Testis (tissue), 3 donors: ENCODE measurements around the gene BHLHE41. TPM values are rescaled to one million over a fixed set of nuclear protein-coding genes. Genes with fewer than 3 reads are reported as not detected.

Experiments
- DNase-seq: peaks from one replicate; pipeline ENCODE4 v3.0.0-alpha.2; 2019
- H3K27ac ChIP-seq, 2 donors: fragments of 200-600 bp; sonication (generic); one replicate each; pipeline ENCODE4 v1.5.1; 2019
- H3K27me3 ChIP-seq: fragments of 200-600 bp; sonication (generic); one replicate; pipeline ENCODE4 v1.5.1; 2019
- H3K36me3 ChIP-seq: fragments of 200-600 bp; sonication (generic); one replicate; pipeline ENCODE4 v1.5.1; 2017; ENCODE audit warnings: low read depth; ENCODE audit errors: missing control alignments
- H3K4me1 ChIP-seq: fragments of 200-600 bp; sonication (generic); one replicate; pipeline ENCODE4 v1.5.1; 2019
- H3K4me3 ChIP-seq, 2 donors: fragments of 200-600 bp; sonication (generic); one replicate each; pipeline ENCODE4 v1.5.1; 2017 to 2019
- H3K9me3 ChIP-seq: fragments of 200-600 bp; sonication (generic); one replicate; pipeline ENCODE4 v1.5.1; 2017
- POLR2A ChIP-seq: fragments of 450-650 bp; IDR thresholded peaks from one replicate; pipeline ENCODE4 v1.6.1; 2017; ENCODE audit warnings: antibody characterized with exemption, mild to moderate bottlenecking, moderate library complexity
- WGBS, 2 donors: methylation state at CpG; one replicate each; pipeline ENCODE4 v1.1.5; 2018; 5-methylcytosine and 5-hydroxymethylcytosine counted together
- intact Hi-C: fragments of 100-400 bp; cut with DNase I; formaldehyde crosslinking; loops from one replicate; pipeline ENCODE4 v1.15.1; 2023; ENCODE audit warnings: low total_unique reads
- polyA plus RNA-seq: library from polyadenylated mRNA; stranded (reverse); fragments of 350-450 nt; fragmentation: Illumina TruSeq; extraction: RNeasy Lipid Tissue Mini Kit (QIAGEN cat#74804); gene quantifications from one replicate; pipeline ENCODE4 v1.2.3, GENCODE V29; 2014; ENCODE audit warnings: low read depth, low replicate concordance; ENCODE audit not compliant: insufficient read depth
- total RNA-seq, 2 donors: library from RNA; depleted of rRNA; stranded (reverse); fragments of >200 nt; gene quantifications; one replicate each; pipeline ENCODE4 v1.2.3, GENCODE V29; 2016
- TF ChIP-seq, protein P1 (sequence below), 3 experiments: fragments of 450-650 bp in 2 of 3; fragments of 200-600 bp in 1 of 3; sonication (generic) in 1 of 3; IDR thresholded peaks; one replicate each; pipeline ENCODE4 v1.5.1; 2016 to 2019; ENCODE audit warnings: antibody characterized with exemption in 3 of 3, mild to moderate bottlenecking in 2 of 3, moderate library complexity in 1 of 3

Gene BHLHE41
- total and polyA plus RNA-seq, 3 donors from 2014 or later: 10.0 to 23.8 (median 13.9) TPM

DNA sequence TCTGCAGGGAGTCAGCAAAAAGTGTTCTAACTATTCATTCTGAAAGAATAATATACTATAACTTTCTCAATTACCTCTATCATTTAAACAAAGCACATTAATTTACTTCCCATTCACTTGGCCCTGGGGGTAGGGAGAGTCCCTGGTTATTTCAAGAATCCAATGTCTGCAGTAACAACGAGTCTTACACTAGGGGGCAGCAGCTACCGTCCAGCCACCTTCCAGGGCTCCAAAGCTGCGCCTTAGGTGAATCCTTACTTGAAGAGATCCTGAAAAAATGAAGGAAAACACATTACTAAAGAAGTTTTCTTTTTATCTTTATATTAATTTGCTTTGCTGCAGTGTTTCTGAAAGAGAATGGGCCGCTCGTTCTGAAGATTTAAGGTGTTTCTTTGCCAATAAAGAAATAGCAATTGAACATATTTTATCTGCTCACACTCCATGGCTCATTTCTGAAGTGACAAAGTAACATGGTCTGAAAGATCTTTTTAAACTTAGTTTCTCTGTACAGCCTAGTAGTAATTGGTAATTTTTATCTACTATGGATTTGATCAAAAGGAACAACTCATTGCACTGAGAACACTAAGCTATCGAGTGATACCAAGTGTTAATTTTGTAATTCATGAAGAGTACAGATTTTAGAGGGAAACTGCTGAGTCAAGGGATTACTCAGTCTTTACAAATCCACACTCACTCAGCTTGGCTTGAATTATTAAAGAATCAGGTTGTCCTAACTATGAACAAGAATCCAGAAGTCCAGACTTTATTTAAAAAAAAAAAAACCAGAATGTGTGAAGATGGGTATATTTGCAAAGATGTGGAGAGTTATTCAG is 27.6 kb downstream of the BHLHE41 start:
- H3K27me3 ChIP-seq: no peaks in the 10 kb centered on the region
- 14% methylated on average over 6 of the region's 6 CpGs for WGBS, 2 donors
- no peaks in the 10 kb centered on the region for H3K36me3 ChIP-seq
- H3K27ac ChIP-seq: no peak overlapping the region
- peak; percentile 77 for DNase-seq
- no peaks in the 10 kb centered on the region for H3K4me1 ChIP-seq
- H3K4me3 ChIP-seq: no peak overlapping the region
- H3K9me3 ChIP-seq: no peaks in the 10 kb centered on the region
- intact Hi-C loops: no loop called here
- TF ChIP-seq POLR2A: no peak
- TF ChIP-seq, protein P1, sequence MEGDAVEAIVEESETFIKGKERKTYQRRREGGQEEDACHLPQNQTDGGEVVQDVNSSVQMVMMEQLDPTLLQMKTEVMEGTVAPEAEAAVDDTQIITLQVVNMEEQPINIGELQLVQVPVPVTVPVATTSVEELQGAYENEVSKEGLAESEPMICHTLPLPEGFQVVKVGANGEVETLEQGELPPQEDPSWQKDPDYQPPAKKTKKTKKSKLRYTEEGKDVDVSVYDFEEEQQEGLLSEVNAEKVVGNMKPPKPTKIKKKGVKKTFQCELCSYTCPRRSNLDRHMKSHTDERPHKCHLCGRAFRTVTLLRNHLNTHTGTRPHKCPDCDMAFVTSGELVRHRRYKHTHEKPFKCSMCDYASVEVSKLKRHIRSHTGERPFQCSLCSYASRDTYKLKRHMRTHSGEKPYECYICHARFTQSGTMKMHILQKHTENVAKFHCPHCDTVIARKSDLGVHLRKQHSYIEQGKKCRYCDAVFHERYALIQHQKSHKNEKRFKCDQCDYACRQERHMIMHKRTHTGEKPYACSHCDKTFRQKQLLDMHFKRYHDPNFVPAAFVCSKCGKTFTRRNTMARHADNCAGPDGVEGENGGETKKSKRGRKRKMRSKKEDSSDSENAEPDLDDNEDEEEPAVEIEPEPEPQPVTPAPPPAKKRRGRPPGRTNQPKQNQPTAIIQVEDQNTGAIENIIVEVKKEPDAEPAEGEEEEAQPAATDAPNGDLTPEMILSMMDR (IDR thresholded peaks at IDR 0.05): peak; percentile 69 to 94 (median 82)

DNA sequence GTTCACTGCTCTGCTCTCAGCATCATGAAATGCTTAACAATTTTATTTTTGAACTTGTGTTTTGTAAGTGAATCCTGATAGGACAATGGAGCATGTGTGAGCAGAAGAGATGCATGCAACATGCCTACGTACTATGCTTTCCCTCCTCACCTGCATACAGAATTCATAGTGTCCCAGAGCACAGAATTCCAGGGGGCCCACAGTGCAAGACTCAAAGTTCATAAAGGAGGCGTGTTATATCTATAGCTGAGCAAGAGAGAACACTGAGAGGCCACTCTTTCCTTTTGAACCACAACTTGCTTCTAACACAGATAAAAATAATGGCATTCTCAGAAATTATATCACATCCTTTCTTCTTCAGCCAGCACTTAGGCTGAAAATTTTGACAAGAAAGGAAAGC is 28.8 kb downstream of the BHLHE41 start:
- intact Hi-C loops: no loop called here
- WGBS, 2 donors: 96 to 100% methylated on average over 2 of the region's 2 CpGs
- DNase-seq: no peak

GRCh38 chr12:26095186-26095585 is 29.7 kb downstream of the BHLHE41 start:
- Histone ChIP-seq H3K27ac (no peak overlapping the region), H3K36me3 (no peaks in the 10 kb centered on the region), H3K4me3 (no peak overlapping the region), H3K27me3 (no peaks in the 10 kb centered on the region), H3K4me1 (no peaks in the 10 kb centered on the region), H3K9me3 (no peaks in the 10 kb centered on the region)
- TF ChIP-seq POLR2A: no peak
- TF ChIP-seq, protein P1 (IDR thresholded peaks at IDR 0.05): no peak
- 97 to 99% methylated on average over 2 of the region's 2 CpGs for WGBS, 2 donors
- intact Hi-C loops: no loop called here
- DNase-seq: no peak

More for the DNA sequence above, 28.8 kb downstream of the BHLHE41 start:
- Histone ChIP-seq H3K36me3 (no peaks in the 10 kb centered on the region), H3K27ac (no peak overlapping the region), H3K4me1 (no peaks in the 10 kb centered on the region), H3K9me3 (no peaks in the 10 kb centered on the region), H3K4me3 (no peak overlapping the region), H3K27me3 (no peaks in the 10 kb centered on the region)
- TF ChIP-seq, protein P1 (IDR thresholded peaks at IDR 0.05): no peak
- no peak for TF ChIP-seq POLR2A

- H3K27me3 ChIP-seq: no peaks in the 10 kb centered on the region
- H3K9me3 ChIP-seq: no peaks in the 10 kb centered on the region
- intact Hi-C loops: no loop called here
- no peak overlapping the region for H3K27ac ChIP-seq
- no peak overlapping the region for H3K4me3 ChIP-seq
- no peak for DNase-seq
- no peaks in the 10 kb centered on the region for H3K4me1 ChIP-seq
- WGBS, 2 donors: 62 to 77% methylated on average over 4 of the region's 4 CpGs
- no peak for TF ChIP-seq POLR2A
- TF ChIP-seq, protein P1 (IDR thresholded peaks at IDR 0.05): no peak
- no peaks in the 10 kb centered on the region for H3K36me3 ChIP-seq
Measured at GRCh38 chr12:26092346-26093105, 32.3 kb downstream of the BHLHE41 start.
